Activated CD4-positive, CD25-positive, alpha-beta regulatory T cell treated with anti-CD3 and anti-CD28 coated beads, Interleukin-2, amount 50 U/mL, for 16 hours (primary cell): ENCODE data around the gene DMRTB1.
A peak's percentile ranks its signal among the peaks of the same experiment; 100 is the strongest.
"Not testable (repeated sequence)": the region's sequence is repeated elsewhere in the genome, so short reads cannot be mapped to it uniquely, and the experiment has no call there.

Source experiments
- DNase-seq: peaks from one replicate; pipeline ENCODE4 v3.0.0-alpha.2; 2020; ENCODE audit warnings: low read depth, low spot score

The DMRTB1 gene

GRCh38 chr1:53459321-53460175 lies at the start of gene DMRTB1:
TSS of gene DMRTB1 (plus strand) at chr1:53459399. CDS start at chr1:53459454, 55 bp downstream.
- DNase-seq: no peak

GRCh38 chr1:53409695-53410094 lies 49.5 kb upstream of the DMRTB1 start:
- no peak for DNase-seq

GRCh38 chr1:53410100-53410541 lies 49.1 kb upstream of the DMRTB1 start:
- no peak for DNase-seq

- no peak for DNase-seq
Measured at GRCh38 chr1:53410701-53411100, 48.5 kb upstream of the DMRTB1 start.

- no peak for DNase-seq
Measured at GRCh38 chr1:53411541-53412152, 47.6 kb upstream of the DMRTB1 start.

- DNase-seq: no peak
Measured at GRCh38 chr1:53412285-53413174, 46.7 kb upstream of the DMRTB1 start.

GRCh38 chr1:53413175-53414001 lies 45.8 kb upstream of the DMRTB1 start:
- peak; percentile 9 for DNase-seq

- no peak for DNase-seq
Measured at GRCh38 chr1:53414632-53415031, 44.6 kb upstream of the DMRTB1 start.

GRCh38 chr1:53415432-53415831 lies 43.8 kb upstream of the DMRTB1 start:
- DNase-seq: no peak

GRCh38 chr1:53416269-53416813 lies 42.9 kb upstream of the DMRTB1 start:
- no peak for DNase-seq

GRCh38 chr1:53417074-53417511 lies 42.1 kb upstream of the DMRTB1 start:
- no peak for DNase-seq

GRCh38 chr1:53419034-53419433 lies 40.2 kb upstream of the DMRTB1 start:
- no peak for DNase-seq

- no peak for DNase-seq
Measured at GRCh38 chr1:53420341-53420740, 38.9 kb upstream of the DMRTB1 start.

- DNase-seq: no peak
Measured at GRCh38 chr1:53421208-53421607, 38.0 kb upstream of the DMRTB1 start.

GRCh38 chr1:53430261-53430660 lies 28.9 kb upstream of the DMRTB1 start:
- no peak for DNase-seq

GRCh38 chr1:53430779-53431178 lies 28.4 kb upstream of the DMRTB1 start:
- DNase-seq: no peak

- no peak for DNase-seq
Measured at GRCh38 chr1:53431244-53431643, 28.0 kb upstream of the DMRTB1 start.

GRCh38 chr1:53431805-53432565 lies 27.2 kb upstream of the DMRTB1 start:
- DNase-seq: no peak

GRCh38 chr1:53432611-53433010 lies 26.6 kb upstream of the DMRTB1 start:
- DNase-seq: no peak

GRCh38 chr1:53434405-53435007 lies 24.7 kb upstream of the DMRTB1 start:
- not testable (repeated sequence) for DNase-seq
